Stomach (tissue), 4 donors: ENCODE measurements around the gene DOCK1.

Experiments
- CTCF ChIP-seq, 7 experiments: fragments of 450-650 bp in 4 of 7; fragments of 200-600 bp in 3 of 7; sonication (generic) in 3 of 7; IDR thresholded peaks; one replicate each; pipeline ENCODE4 v1.5.1; 2016 to 2019; ENCODE audit warnings: antibody characterized with exemption in 7 of 7, control low read depth in 2 of 7, mild to moderate bottlenecking in 1 of 7
- EP300 ChIP-seq: sonication (generic); formaldehyde crosslinking; IDR thresholded peaks from one replicate; pipeline ENCODE4 v1.6.1; 2017; ENCODE audit warnings: antibody characterized with exemption

GRCh38 chr10:127402596-127403409 lies 497.6 kb downstream of the DOCK1 start:
- TF ChIP-seq CTCF (IDR thresholded peaks at IDR 0.05) (no peak), EP300 (no peak)
